GM21360 (cell line): ENCODE measurements around the gene COPRS.
"Not testable (repeated sequence)": the region's sequence is repeated elsewhere in the genome, so short reads cannot be mapped to it uniquely, and the experiment has no call there.

ENCODE experiments used
- ATAC-seq: cut with Tn5 transposase; IDR thresholded peaks from one replicate; pipeline ENCODE4 v1.9.1; 2021; ENCODE audit warnings: mild to moderate bottlenecking, moderate library complexity; ENCODE audit not compliant: unreplicated experiment

The COPRS gene

GRCh38 chr17:31809876-31810275 is 49.2 kb downstream of the COPRS start:
- ATAC-seq = not testable (repeated sequence)

- no peak for ATAC-seq
These were observed 50.5 kb downstream of the COPRS start for GRCh38 chr17:31808521-31809050.

GRCh38 chr17:31807846-31808245 is 51.2 kb downstream of the COPRS start:
- no peak for ATAC-seq

GRCh38 chr17:31806921-31807320 is 52.1 kb downstream of the COPRS start:
- no peak for ATAC-seq

- ATAC-seq = no peak
These were observed 55.4 kb downstream of the COPRS start for GRCh38 chr17:31803494-31804213.

- no peak for ATAC-seq
These were observed 56.5 kb downstream of the COPRS start for GRCh38 chr17:31802502-31802901.
